ENCODE data around the gene POLR1A.

- TF ChIP-seq CTCF (IDR thresholded peaks at IDR 0.05) (no peak), EP300 (IDR thresholded peaks at IDR 0.05) (no peak), POLR2A (IDR thresholded peaks at IDR 0.05) (no peak)
Observed at GRCh38 chr2:85989288-85989865, 116.3 kb downstream of the POLR1A start.
